Ureter (tissue), 1 donor: ENCODE measurements around the gene MED10. TPM values are rescaled to one million over a fixed set of nuclear protein-coding genes. Genes with fewer than 3 reads are reported as not detected.

ENCODE experiments used
- DNase-seq: peaks from one replicate; pipeline ENCODE4 v3.0.0-alpha.2; 2020; ENCODE audit warnings: low spot score
- total RNA-seq: library from RNA; stranded (reverse); gene quantifications from one replicate; pipeline ENCODE4 v1.2.4, GENCODE V29; 2023
- donor health status: DM: yes; HTN: yes; CAD: no.

Gene MED10
- total RNA-seq, 1 donor from 2014 or later = 36.5 TPM

GRCh38 chr5:6398570-6399230 lies 20.4 kb upstream of the MED10 start:
- DNase-seq = no peak

DNA sequence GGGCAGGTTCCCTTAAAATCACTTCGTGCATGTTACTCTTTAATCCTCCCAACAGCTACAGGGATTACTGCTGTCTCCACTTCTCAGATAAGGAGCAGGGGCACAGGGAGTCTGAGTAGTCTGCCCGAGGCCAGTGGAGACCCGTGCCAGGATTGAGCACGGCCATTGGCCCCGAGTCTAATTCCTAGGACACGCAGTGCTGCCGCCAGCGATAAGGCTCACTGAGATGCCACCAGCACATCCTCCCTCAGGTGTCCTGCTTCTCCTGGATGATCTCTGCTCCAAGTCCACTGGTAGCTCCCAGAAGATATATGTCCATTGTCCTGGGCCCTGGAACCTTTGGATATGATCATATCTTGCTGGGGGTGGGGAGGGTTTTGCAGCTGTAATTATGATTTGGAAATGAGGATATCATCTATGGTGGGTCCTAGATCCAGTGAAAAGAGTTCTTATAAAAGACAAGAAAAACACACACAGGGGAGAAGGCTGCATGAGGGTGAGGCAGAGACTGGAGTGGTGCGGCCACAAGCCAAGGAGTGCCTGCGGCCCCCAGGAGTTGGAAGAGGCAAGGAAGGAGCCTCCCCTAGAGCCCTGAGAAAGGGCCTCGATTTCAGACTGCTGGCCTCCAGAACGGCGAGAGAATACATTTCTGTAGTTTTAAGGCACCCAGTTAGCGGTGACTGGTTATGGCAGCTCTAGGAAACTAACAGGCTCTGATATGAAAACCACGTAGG lies 19.4 kb upstream of the MED10 start:
- DNase-seq = no peak

DNA sequence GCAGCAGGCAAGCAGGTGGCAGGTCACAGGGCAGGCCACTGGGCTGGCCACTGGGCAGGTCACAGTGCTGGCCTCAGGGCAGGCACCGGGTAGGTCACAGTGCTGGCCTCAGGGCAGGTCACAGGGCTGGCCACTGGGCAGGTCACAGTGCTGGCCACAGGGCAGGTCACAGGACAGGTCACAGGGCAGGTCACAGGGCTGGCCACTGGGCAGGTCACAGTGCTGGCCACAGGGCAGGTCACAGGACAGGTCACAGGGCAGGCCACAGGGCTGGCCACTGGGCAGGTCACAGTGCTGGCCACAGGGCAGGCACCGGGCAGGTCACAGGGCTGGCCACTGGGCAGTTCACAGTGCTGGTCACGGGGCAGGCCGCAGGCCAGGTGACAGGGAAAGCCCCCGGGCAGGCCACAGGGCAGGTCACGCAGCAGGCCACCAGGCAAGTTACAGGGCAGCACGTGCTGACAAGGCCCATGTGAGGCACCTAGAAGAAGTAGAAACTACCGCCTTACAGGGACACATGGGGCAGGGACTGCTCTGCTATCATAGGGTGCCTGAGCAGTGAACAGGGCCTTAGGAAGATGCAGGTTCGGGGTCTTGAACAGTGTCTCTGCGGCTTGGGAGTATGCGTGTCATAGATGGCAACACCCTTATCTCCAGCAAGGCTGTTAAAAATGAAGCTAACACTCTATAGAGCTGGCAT lies 18.6 kb upstream of the MED10 start:
- DNase-seq = no peak

GRCh38 chr5:6396043-6396442 lies 17.7 kb upstream of the MED10 start:
- no peak for DNase-seq

- DNase-seq = no peak
Observed at GRCh38 chr5:6395621-6396020, 17.3 kb upstream of the MED10 start.

DNA sequence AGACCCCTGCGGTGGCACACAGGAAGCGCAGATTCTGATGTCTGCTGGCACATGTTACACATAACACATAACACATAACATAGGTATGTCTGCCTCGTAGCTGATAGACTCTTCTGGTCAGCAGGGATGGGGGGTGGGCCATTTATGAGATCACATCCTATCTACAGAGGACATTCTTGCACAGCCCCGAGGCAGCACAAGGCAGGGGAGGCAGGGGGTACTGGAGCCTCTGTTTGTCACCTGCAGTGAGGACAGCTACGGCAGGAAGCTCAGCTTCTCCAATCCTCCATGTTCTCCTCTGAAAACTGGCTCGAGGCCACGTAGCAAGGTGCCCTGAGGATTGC lies 16.7 kb upstream of the MED10 start:
- DNase-seq = no peak

DNA sequence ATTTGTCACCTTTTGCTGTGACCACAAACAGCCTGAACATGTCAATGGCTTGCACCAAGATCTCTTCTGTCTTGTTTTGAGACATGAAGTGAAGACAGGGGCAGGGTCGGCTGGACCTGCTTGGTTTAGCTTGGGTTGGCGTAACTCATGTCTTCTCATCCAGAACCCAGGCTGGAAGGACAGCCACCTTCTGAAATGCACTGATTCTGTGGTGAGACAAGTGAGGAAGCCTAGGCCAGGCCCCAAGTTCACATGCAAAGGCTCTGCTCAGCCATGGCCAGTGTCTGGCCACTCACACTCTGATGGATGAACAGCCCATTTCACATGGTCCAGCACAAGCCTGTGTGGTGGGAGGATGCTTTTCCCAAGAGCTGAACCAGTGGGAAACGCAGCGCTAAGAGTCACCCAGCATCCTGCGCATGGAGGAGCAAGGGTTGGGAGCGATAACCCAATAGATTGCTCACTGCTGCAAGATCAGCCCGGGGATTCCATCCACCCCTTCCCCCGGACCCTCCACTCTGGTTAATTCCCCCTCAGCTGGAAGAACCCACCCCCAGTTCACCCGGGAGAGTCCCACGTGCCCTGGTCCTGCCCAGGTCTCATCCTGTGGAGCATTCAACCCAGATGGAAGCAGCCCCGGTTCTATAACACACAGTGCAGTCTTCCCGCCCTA lies 16.2 kb upstream of the MED10 start:
- no peak for DNase-seq

GRCh38 chr5:6393596-6394194 lies 15.3 kb upstream of the MED10 start:
- no peak for DNase-seq

DNA sequence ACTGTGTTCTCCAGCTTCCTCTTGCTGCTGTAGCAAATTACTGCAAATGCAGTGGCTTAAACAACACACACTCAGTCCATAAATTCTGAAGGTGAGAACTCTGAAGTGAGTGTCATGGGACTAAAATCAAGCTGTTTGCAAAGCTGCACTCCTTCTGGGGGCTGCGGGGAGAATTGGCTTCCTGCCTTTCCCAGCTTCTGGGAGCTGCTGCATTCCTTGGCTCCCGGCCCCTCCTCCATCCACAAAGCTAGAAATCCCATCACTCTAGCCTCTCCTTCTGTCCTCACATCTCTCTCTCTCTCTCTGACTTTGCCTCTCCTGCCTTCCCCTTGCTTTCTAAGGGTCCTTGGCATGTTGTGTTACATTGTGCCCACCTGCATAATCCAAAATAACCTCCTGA lies 14.2 kb upstream of the MED10 start:
- DNase-seq = no peak

DNA sequence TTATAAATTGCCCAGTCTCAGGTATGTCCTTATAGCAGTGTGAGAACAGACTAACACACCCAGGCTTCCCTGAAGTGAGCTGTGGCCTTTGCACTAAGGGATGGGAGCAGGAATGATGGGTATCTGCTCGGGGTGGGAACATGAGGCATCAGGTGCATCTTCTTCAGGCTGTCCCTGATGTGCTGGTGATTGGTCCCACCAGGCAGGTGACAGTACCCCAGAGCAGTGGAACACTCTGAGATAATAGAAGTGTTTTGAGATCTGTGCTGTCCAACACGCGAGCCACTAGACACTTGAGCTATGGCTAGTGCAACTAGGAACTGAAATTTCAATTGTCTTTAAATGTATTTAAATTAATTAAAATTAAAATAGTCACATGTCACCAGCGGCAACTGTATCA lies 12.8 kb upstream of the MED10 start:
- DNase-seq = no peak

- no peak for DNase-seq
Observed at GRCh38 chr5:6389946-6390530, 11.7 kb upstream of the MED10 start.

- no peak for DNase-seq
Observed at GRCh38 chr5:6389397-6389796, 11.1 kb upstream of the MED10 start.

DNA sequence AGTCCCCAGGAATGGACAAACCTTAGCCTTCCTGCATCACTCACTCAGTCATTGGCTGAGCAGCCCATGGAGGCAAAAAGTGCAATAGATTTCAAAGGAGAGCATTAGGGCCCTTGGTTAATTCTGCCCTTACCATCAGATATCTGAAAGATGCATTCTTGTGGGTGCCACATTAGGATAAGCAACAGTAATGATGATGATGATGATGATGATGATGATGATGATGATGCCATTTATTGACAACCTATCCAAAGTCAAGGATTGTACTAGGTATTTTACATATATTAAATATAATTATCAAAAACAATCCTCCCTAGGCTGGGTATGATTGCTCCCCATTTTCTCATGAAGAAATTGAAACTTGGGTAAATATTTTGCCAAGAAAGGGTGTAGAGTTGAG lies 9.6 kb upstream of the MED10 start:
- no peak for DNase-seq

GRCh38 chr5:6386271-6386670 lies 7.9 kb upstream of the MED10 start:
- DNase-seq = no peak

- no peak for DNase-seq
Observed at GRCh38 chr5:6384856-6385255, 6.5 kb upstream of the MED10 start.

- no peak for DNase-seq
Observed at GRCh38 chr5:6383376-6383775, 5.0 kb upstream of the MED10 start.

GRCh38 chr5:6379246-6379645 lies 899 bp upstream of the MED10 start:
- no peak for DNase-seq

GRCh38 chr5:6378766-6379103 lies 388 bp upstream of the MED10 start:
- no peak for DNase-seq

- DNase-seq = peak; percentile 22
Observed at GRCh38 chr5:6377582-6377904, 804 bp downstream of the MED10 start.

DNA sequence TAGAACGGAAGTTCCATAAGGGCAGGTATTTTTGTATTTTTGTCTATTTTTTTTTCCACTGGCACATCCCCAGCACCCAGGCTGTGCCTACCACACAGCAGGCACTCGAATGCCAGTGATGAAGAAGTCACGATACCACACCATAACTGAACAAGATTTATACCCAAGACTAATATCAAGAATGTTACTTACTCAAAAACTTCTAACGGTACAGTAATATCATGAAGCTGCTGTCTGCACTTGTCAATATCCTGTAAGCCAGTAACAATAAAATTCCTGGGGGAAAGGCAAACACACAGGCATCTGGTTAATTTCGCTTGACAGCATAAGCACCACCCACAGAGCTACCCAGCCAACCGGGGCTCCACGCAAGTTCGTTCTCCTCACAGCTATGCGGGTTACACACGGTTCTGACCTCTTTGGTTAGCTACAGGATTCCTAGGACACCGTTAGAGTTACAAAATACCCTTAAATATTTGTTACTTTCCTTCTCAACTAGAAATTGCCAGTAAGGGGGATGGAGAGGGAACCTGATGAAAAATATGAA lies 1.3 kb downstream of the MED10 start:
- DNase-seq = peak; percentile 14

- DNase-seq = peak; percentile 20
Observed at GRCh38 chr5:6373081-6373846, 5.1 kb downstream of the MED10 start.
